ENCODE results near the gene PLPPR2.

The PLPPR2 gene

GRCh38 chr19:11364935-11365334, 9.7 kb downstream of the PLPPR2 start:
- Histone ChIP-seq H4K12ac (ENCODE audit: low read depth, low read length) (no peak overlapping the region), H3K18ac (ENCODE audit: low read length) (no peak overlapping the region), H2AK5ac (ENCODE audit: low read length) (no peak overlapping the region), H3K9me3 (ENCODE audit: insufficient read depth, low read depth, low read length) (peaks cover 2% of the 10 kb centered on the region), H2BK5ac (ENCODE audit: low read depth, low read length, poor library complexity) (no peak overlapping the region), H3K4me2 (ENCODE audit: low read length) (no peak overlapping the region), H2BK12ac (ENCODE audit: low read length) (no peak overlapping the region), H4K8ac (ENCODE audit: low read depth, low read length) (no peak overlapping the region), H3K23ac (ENCODE audit: low read length) (no peak overlapping the region), H2BK120ac (ENCODE audit: insufficient read depth, low read length, poor library complexity) (no peak overlapping the region), H3K79me1 (ENCODE audit: low read length) (no peaks in the 10 kb centered on the region), H3K4me3 (ENCODE audit: low read depth, low read length) (no peak overlapping the region), H3K79me2 (ENCODE audit: control insufficient read depth, insufficient read depth, low read length, poor library complexity) (no peaks in the 10 kb centered on the region), H2AFZ (ENCODE audit: insufficient read depth, low read length, poor library complexity) (no peak overlapping the region), H3K36me3 (ENCODE audit: control insufficient read depth in 1 of 2, insufficient read depth in 2 of 2, low read length in 2 of 2) (no peaks in the 10 kb centered on the region), H3K9ac (ENCODE audit: low read length) (no peak overlapping the region), H3K4me1 (ENCODE audit: control insufficient read depth in 1 of 2, insufficient read depth in 2 of 2, low read length in 2 of 2) (peaks cover 0 to 4% of the 10 kb centered on the region in 2 experiments), H4K91ac (ENCODE audit: low read depth, low read length) (no peak overlapping the region), H3K14ac (ENCODE audit: low read length) (no peak overlapping the region), H3K27me3 (ENCODE audit: insufficient read depth, low read length) (no peaks in the 10 kb centered on the region), H3K27ac (ENCODE audit: low read depth, low read length) (no peak overlapping the region), H3K4ac (ENCODE audit: low read depth, low read length) (no peak overlapping the region)
- no peak for DNase-seq
- WGBS (ENCODE audit: extremely low coverage, insufficient coverage, insufficient read length): no CpG with 5 or more reads among the region's 5 CpGs

DNA sequence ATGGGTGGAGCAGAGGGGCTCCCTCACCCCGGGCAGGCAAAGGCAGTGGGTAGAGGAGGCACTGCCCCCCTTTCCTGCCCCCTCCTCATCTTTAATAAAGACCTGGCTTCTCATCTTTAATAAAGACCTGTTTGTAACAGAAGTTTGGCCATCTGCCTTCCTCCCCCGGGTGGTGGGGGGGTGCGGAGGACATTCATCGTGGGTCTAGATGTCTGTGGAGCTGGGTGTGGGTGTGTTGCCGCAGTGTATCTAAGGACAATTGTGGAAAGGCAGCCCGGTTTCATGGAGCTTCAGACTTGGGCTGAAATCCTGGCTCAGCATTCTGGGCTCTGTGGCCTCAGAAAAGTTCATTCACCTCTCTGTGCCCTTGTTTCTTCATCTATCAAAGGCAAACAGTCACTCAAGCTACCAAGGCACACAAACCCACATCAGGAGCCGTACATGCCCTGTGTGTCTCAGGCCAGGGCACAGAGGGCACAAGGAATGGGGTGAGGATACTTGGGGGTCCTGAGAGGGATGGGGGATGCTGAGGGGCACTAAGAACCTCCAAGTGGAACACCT, 10.4 kb downstream of the PLPPR2 start:
- Histone ChIP-seq H3K27ac (ENCODE audit: low read depth, low read length) (no peak overlapping the region), H3K9ac (ENCODE audit: low read length) (no peak overlapping the region), H4K12ac (ENCODE audit: low read depth, low read length) (no peak overlapping the region), H3K36me3 (ENCODE audit: control insufficient read depth in 1 of 2, insufficient read depth in 2 of 2, low read length in 2 of 2) (no peaks in the 10 kb centered on the region), H3K4ac (ENCODE audit: low read depth, low read length) (no peak overlapping the region), H3K14ac (ENCODE audit: low read length) (no peak overlapping the region), H2AFZ (ENCODE audit: insufficient read depth, low read length, poor library complexity) (no peak overlapping the region), H2BK12ac (ENCODE audit: low read length) (no peak overlapping the region), H3K23ac (ENCODE audit: low read length) (no peak overlapping the region), H3K9me3 (ENCODE audit: insufficient read depth, low read depth, low read length) (peaks cover 2% of the 10 kb centered on the region), H3K79me1 (ENCODE audit: low read length) (no peaks in the 10 kb centered on the region), H3K18ac (ENCODE audit: low read length) (no peak overlapping the region), H3K79me2 (ENCODE audit: control insufficient read depth, insufficient read depth, low read length, poor library complexity) (no peaks in the 10 kb centered on the region), H4K8ac (ENCODE audit: low read depth, low read length) (no peak overlapping the region), H2BK5ac (ENCODE audit: low read depth, low read length, poor library complexity) (no peak overlapping the region), H3K27me3 (ENCODE audit: insufficient read depth, low read length) (no peaks in the 10 kb centered on the region), H4K91ac (ENCODE audit: low read depth, low read length) (no peak overlapping the region), H2AK5ac (ENCODE audit: low read length) (no peak overlapping the region), H3K4me1 (ENCODE audit: control insufficient read depth in 1 of 2, insufficient read depth in 2 of 2, low read length in 2 of 2) (peaks cover 0 to 4% of the 10 kb centered on the region in 2 experiments), H3K4me3 (ENCODE audit: low read depth, low read length) (no peak overlapping the region), H2BK120ac (ENCODE audit: insufficient read depth, low read length, poor library complexity) (no peak overlapping the region), H3K4me2 (ENCODE audit: low read length) (no peak overlapping the region)
- DNase-seq: no peak
- WGBS (ENCODE audit: extremely low coverage, insufficient coverage, insufficient read length): no CpG with 5 or more reads among the region's 7 CpGs

DNA sequence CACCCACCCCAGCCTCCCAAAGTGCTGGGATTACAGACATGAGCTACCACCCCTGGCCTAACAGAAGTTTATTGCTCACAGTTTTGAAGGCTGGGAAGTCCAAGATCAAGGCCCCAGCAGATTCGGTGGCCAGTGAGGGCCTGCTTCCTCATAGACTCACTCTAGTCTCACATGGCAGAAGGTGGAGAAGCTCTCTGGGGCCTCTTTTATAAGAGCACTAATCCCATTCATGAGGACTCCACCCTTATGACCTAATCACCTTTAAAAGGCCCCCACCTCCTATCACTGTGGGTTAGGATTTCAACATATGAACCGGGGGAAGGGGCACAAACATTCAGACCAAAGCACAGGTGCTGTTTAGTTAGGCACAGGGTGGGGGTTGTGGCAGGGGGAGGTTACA, 12.3 kb downstream of the PLPPR2 start:
- Histone ChIP-seq H3K9me3 (ENCODE audit: insufficient read depth, low read depth, low read length) (no peaks in the 10 kb centered on the region), H3K23ac (ENCODE audit: low read length) (no peak overlapping the region), H3K79me1 (ENCODE audit: low read length) (no peaks in the 10 kb centered on the region), H4K8ac (ENCODE audit: low read depth, low read length) (no peak overlapping the region), H3K18ac (ENCODE audit: low read length) (no peak overlapping the region), H2BK5ac (ENCODE audit: low read depth, low read length, poor library complexity) (no peak overlapping the region), H3K9ac (ENCODE audit: low read length) (no peak overlapping the region), H3K27me3 (ENCODE audit: insufficient read depth, low read length) (no peaks in the 10 kb centered on the region), H3K79me2 (ENCODE audit: control insufficient read depth, insufficient read depth, low read length, poor library complexity) (no peaks in the 10 kb centered on the region), H3K4ac (ENCODE audit: low read depth, low read length) (no peak overlapping the region), H4K91ac (ENCODE audit: low read depth, low read length) (no peak overlapping the region), H3K36me3 (ENCODE audit: control insufficient read depth in 1 of 2, insufficient read depth in 2 of 2, low read length in 2 of 2) (no peaks in the 10 kb centered on the region), H3K27ac (ENCODE audit: low read depth, low read length) (no peak overlapping the region), H2BK12ac (ENCODE audit: low read length) (no peak overlapping the region), H3K4me3 (ENCODE audit: low read depth, low read length) (no peak overlapping the region), H2AFZ (ENCODE audit: insufficient read depth, low read length, poor library complexity) (no peak overlapping the region), H3K14ac (ENCODE audit: low read length) (no peak overlapping the region), H4K12ac (ENCODE audit: low read depth, low read length) (no peak overlapping the region), H2AK5ac (ENCODE audit: low read length) (no peak overlapping the region), H2BK120ac (ENCODE audit: insufficient read depth, low read length, poor library complexity) (no peak overlapping the region), H3K4me1 (ENCODE audit: control insufficient read depth in 1 of 2, insufficient read depth in 2 of 2, low read length in 2 of 2) (no peaks in the 10 kb centered on the region), H3K4me2 (ENCODE audit: low read length) (no peak overlapping the region)
- WGBS (ENCODE audit: extremely low coverage, insufficient coverage, insufficient read length): no CpG with 5 or more reads among the region's 2 CpGs
- no peak for DNase-seq

- Histone ChIP-seq H3K4me2 (ENCODE audit: low read length) (no peak overlapping the region), H3K14ac (ENCODE audit: low read length) (no peak overlapping the region), H3K36me3 (ENCODE audit: control insufficient read depth in 1 of 2, insufficient read depth in 2 of 2, low read length in 2 of 2) (no peaks in the 10 kb centered on the region), H3K79me2 (ENCODE audit: control insufficient read depth, insufficient read depth, low read length, poor library complexity) (peaks cover 4% of the 10 kb centered on the region), H3K4me3 (ENCODE audit: low read depth, low read length) (no peak overlapping the region), H3K4ac (ENCODE audit: low read depth, low read length) (no peak overlapping the region), H4K8ac (ENCODE audit: low read depth, low read length) (no peak overlapping the region), H3K9me3 (ENCODE audit: insufficient read depth, low read depth, low read length) (peaks cover under 1% of the 10 kb centered on the region), H3K18ac (ENCODE audit: low read length) (no peak overlapping the region), H3K9ac (ENCODE audit: low read length) (no peak overlapping the region), H3K79me1 (ENCODE audit: low read length) (peaks cover 7% of the 10 kb centered on the region), H4K12ac (ENCODE audit: low read depth, low read length) (no peak overlapping the region), H2AK5ac (ENCODE audit: low read length) (no peak overlapping the region), H2AFZ (ENCODE audit: insufficient read depth, low read length, poor library complexity) (no peak overlapping the region), H2BK5ac (ENCODE audit: low read depth, low read length, poor library complexity) (no peak overlapping the region), H3K4me1 (ENCODE audit: control insufficient read depth in 1 of 2, insufficient read depth in 2 of 2, low read length in 2 of 2) (peaks cover 6% of the 10 kb centered on the region in 2 experiments), H3K23ac (ENCODE audit: low read length) (no peak overlapping the region), H3K27ac (ENCODE audit: low read depth, low read length) (no peak overlapping the region), H2BK12ac (ENCODE audit: low read length) (no peak overlapping the region), H2BK120ac (ENCODE audit: insufficient read depth, low read length, poor library complexity) (no peak overlapping the region), H3K27me3 (ENCODE audit: insufficient read depth, low read length) (no peaks in the 10 kb centered on the region), H4K91ac (ENCODE audit: low read depth, low read length) (no peak overlapping the region)
- WGBS (ENCODE audit: extremely low coverage, insufficient coverage, insufficient read length): no CpG with 5 or more reads among the region's 2 CpGs
- peak; percentile 87 to 92 for DNase-seq
Observed at GRCh38 chr19:11370744-11371143, 15.5 kb downstream of the PLPPR2 start.

Data from trophoblast cell (in vitro differentiated cells and primary cell).